T-helper 2 cell treated with Interferon-gamma antibody and Interleukin-4, amounts not matched to agents 5 μg/mL and 100 μg/mL, for 36 hours (primary cell): ENCODE results near the gene CDKN1A.
A peak's percentile ranks its signal among the peaks of the same experiment; 100 is the strongest.

ENCODE experiments used
- DNase-seq: peaks from one replicate; pipeline ENCODE4 v3.0.0; 2021; ENCODE audit warnings: low spot score
- H3K27ac Mint-ChIP-seq: one replicate; pipeline ENCODE4 v1.8.0; 2021; ENCODE audit warnings: mild to moderate bottlenecking, mixed read lengths
- H3K27me3 Mint-ChIP-seq: one replicate; pipeline ENCODE4 v1.8.0; 2021; ENCODE audit warnings: low read depth, mixed read lengths
- H3K36me3 Mint-ChIP-seq: one replicate; pipeline ENCODE4 v1.8.0; 2021; ENCODE audit warnings: low read depth, mixed read lengths
- H3K4me1 Mint-ChIP-seq: one replicate; pipeline ENCODE4 v1.8.0; 2021; ENCODE audit warnings: low read depth, mixed read lengths
- H3K4me3 Mint-ChIP-seq: one replicate; pipeline ENCODE4 v1.8.0; 2022; ENCODE audit warnings: mild to moderate bottlenecking, moderate library complexity, mixed read lengths
- H3K9me3 Mint-ChIP-seq: one replicate; pipeline ENCODE4 v1.8.0; 2021; ENCODE audit warnings: mixed read lengths

Gene CDKN1A

DNA sequence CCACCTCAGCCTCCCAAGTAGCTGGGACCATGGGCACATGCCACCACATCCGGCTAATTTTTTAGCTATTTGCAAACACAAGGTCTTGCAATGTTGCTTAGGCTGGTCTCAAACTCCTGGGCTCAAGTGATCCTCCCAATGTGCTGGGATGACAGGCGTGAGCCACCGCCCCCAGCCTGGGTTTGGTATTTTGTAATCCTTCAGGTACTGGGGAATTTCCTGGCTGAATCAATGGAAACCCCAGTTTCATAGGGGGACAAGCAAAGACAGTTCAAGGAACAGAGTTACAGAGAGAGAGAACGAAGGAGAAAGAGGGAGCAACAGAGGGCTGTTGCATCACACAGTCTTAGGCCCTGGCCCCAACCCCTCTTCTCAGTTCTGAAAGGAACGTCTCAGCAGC, 54.8 kb downstream of the CDKN1A start:
- no peaks in the 10 kb centered on the region for H3K27me3 Mint-ChIP-seq
- no peak overlapping the region for H3K27ac Mint-ChIP-seq
- no peak overlapping the region for H3K4me3 Mint-ChIP-seq
- H3K4me1 Mint-ChIP-seq, result peaks cover 18% of the 10 kb centered on the region
- no peaks in the 10 kb centered on the region for H3K9me3 Mint-ChIP-seq
- no peak for DNase-seq
- H3K36me3 Mint-ChIP-seq, result no peaks in the 10 kb centered on the region

- Mint-ChIP-seq H3K9me3 (no peaks in the 10 kb centered on the region), H3K4me3 (peak overlapping the region; percentile 62), H3K27me3 (no peaks in the 10 kb centered on the region), H3K36me3 (no peaks in the 10 kb centered on the region), H3K27ac (peak overlapping the region; percentile 70), H3K4me1 (peaks cover 15% of the 10 kb centered on the region)
- DNase-seq, result no peak
These were observed 56.1 kb downstream of the CDKN1A start for GRCh38 chr6:36734486-36735060.

GRCh38 chr6:36735110-36736071, 56.9 kb downstream of the CDKN1A start:
- H3K9me3 Mint-ChIP-seq, result no peaks in the 10 kb centered on the region
- H3K4me3 Mint-ChIP-seq, result peak overlapping the region; percentile 62
- peak; percentile 28 for DNase-seq
- peaks cover 19% of the 10 kb centered on the region for H3K4me1 Mint-ChIP-seq
- no peaks in the 10 kb centered on the region for H3K36me3 Mint-ChIP-seq
- H3K27me3 Mint-ChIP-seq, result no peaks in the 10 kb centered on the region
- H3K27ac Mint-ChIP-seq, result peak overlapping the region; percentile 70
